K562 (cell line): ENCODE data around the gene OSBPL3. TPM values are rescaled to one million over a fixed set of nuclear protein-coding genes. Genes with fewer than 3 reads are reported as not detected.
"Not testable (repeated sequence)": the region's sequence is repeated elsewhere in the genome, so short reads cannot be mapped to it uniquely, and the experiment has no call there.

ENCODE experiments used
- ATAC-seq: fragments of 200-7000 bp; cut with Tn5 transposase; 3 replicates; pipeline ENCODE4 v1.9.1; 2020; ENCODE audit warnings: moderate library complexity
- BruUV-seq: library from RNA; stranded (reverse); fragments of 400-500 nt; replicated peaks from 2 replicates; lab custom pipeline; 2021; lab: Mats Ljungman, UMichigan
- CTCF ChIA-PET: fragments of 300-600 bp; formaldehyde crosslinking; extraction: SDS; loops from one replicate; lab custom pipeline; 2021; ENCODE audit warnings: low intra/inter-chr PET ratio; lab: Yijun Ruan, JAX
- POLR2A ChIA-PET: fragments of 300-600, 350-650 bp; sonication (Branson Sonifier 250); formaldehyde crosslinking; extraction: SDS; loops from one replicate; lab custom pipeline; 2021; ENCODE audit warnings: antibody characterized with exemption, inconsistent platforms; lab: Yijun Ruan, JAX
- DNase-seq, 4 experiments: peaks; one replicate each; pipeline versions ENCODE4 v3.0.0 to v3.0.0-alpha.2; 2011 to 2018; ENCODE audit warnings: low spot score in 3 of 4, mixed read lengths in 3 of 4; ENCODE audit errors: extremely low read depth in 1 of 4
- FAIRE-seq: peaks from 2 replicates; lab custom pipeline; 2011; peaks lifted over from hg19 to GRCh38; lab: Jason Lieb, UNC
- H2AFZ ChIP-seq: 2 replicates; pipeline ENCODE4 v1.6.0; 2011; ENCODE audit warnings: low read depth, low read length, control low read depth, inconsistent platforms
- H3K27ac ChIP-seq: fragments of 200-600 bp; 3 replicates; pipeline ENCODE4 v1.8.0; 2011; ENCODE audit warnings: low read depth, mild to moderate bottlenecking, control low read depth, inconsistent platforms, low read length, moderate library complexity, mixed read lengths; ENCODE audit errors: extremely low read depth
- H3K27me3 ChIP-seq, 2 experiments: fragments of 300-600 bp in 1 of 2; 2 replicates in 1 of 2; 3 replicates in 1 of 2; pipeline versions ENCODE4 v1.6.0 to v1.8.0; 2011; ENCODE audit warnings: inconsistent platforms in 2 of 2, low read length in 2 of 2, mild to moderate bottlenecking in 1 of 2, mixed read lengths in 1 of 2, moderate library complexity in 1 of 2; ENCODE audit not compliant: control insufficient read depth in 2 of 2, insufficient read depth in 2 of 2
- H3K36me3 ChIP-seq: fragments of 300-600 bp; 3 replicates; pipeline ENCODE4 v1.8.0; 2011; ENCODE audit warnings: mild to moderate bottlenecking, low read length, inconsistent platforms; ENCODE audit not compliant: control insufficient read depth, insufficient read depth
- H3K4me1 ChIP-seq, 2 experiments: fragments of 200-600 bp in 1 of 2; replicated peaks in 1 of 2; 2 replicates in 1 of 2; 3 replicates in 1 of 2; pipeline versions ENCODE4 v1.5.1 to v1.8.0; 2011; ENCODE audit warnings: inconsistent platforms in 2 of 2, low read length in 2 of 2, mild to moderate bottlenecking in 1 of 2, mixed read lengths in 1 of 2, moderate library complexity in 1 of 2; ENCODE audit not compliant: control insufficient read depth in 2 of 2, insufficient read depth in 2 of 2
- H3K4me2 ChIP-seq: 2 replicates; pipeline ENCODE4 v1.6.1; 2011; ENCODE audit warnings: low read length, control low read depth, inconsistent platforms, mixed read lengths; ENCODE audit not compliant: insufficient read depth
- H3K4me3 ChIP-seq: fragments of 200-600 bp; sonication (generic), shearing (Covaris generic); 2 replicates; pipeline ENCODE4 v1.5.1; 2016; ENCODE audit warnings: control low read depth, inconsistent platforms
- H3K79me2 ChIP-seq: fragments of 200-600 bp; 3 replicates; pipeline ENCODE4 v1.8.0; 2011; ENCODE audit warnings: low read length, inconsistent platforms; ENCODE audit not compliant: control insufficient read depth, insufficient read depth
- H3K9ac ChIP-seq, 2 experiments: 2 replicates each; pipeline versions ENCODE4 v1.6.0 to v1.6.1; 2011; ENCODE audit warnings: low read depth in 2 of 2, low read length in 2 of 2, control low read depth in 1 of 2, inconsistent platforms in 1 of 2, mild to moderate bottlenecking in 1 of 2, mixed read lengths in 1 of 2; ENCODE audit not compliant: insufficient read depth in 1 of 2
- H3K9me1 ChIP-seq: one replicate; pipeline ENCODE4 v1.6.0; 2011; ENCODE audit warnings: inconsistent platforms, mild to moderate bottlenecking, low read length, moderate library complexity; ENCODE audit not compliant: control insufficient read depth, insufficient read depth
- H3K9me3 ChIP-seq: replicated peaks from 2 replicates; pipeline ENCODE4 v1.5.1; 2011; ENCODE audit warnings: low read depth, low read length, inconsistent platforms; ENCODE audit not compliant: control insufficient read depth, insufficient read depth
- H4K20me1 ChIP-seq: replicated peaks from 2 replicates; pipeline ENCODE4 v1.6.1; 2011; ENCODE audit warnings: low read length, inconsistent platforms, mixed read lengths; ENCODE audit not compliant: control insufficient read depth, insufficient read depth
- FOXA1 ChIP-seq: fragments of 450-650 bp; IDR thresholded peaks from 2 replicates; pipeline ENCODE4 v1.6.1; 2016; ENCODE audit warnings: mild to moderate bottlenecking, borderline replicate concordance
- MEIS2 ChIP-seq: fragments of 450-650 bp; IDR thresholded peaks from 2 replicates; pipeline ENCODE4 v1.6.1; 2014; ENCODE audit warnings: mild to moderate bottlenecking; ENCODE audit not compliant: partially characterized antibody
- RBM25 ChIP-seq: fragments of 200-400 bp; formaldehyde crosslinking; IDR thresholded peaks from 2 replicates; pipeline ENCODE4 v1.6.1; 2018; ENCODE audit warnings: low read length, low read depth, moderate library complexity; ENCODE audit not compliant: severe bottlenecking
- TCF3 ChIP-seq: sonication (generic); formaldehyde crosslinking; IDR thresholded peaks from 2 replicates; pipeline ENCODE4 v1.4.0; 2020; ENCODE audit warnings: mild to moderate bottlenecking, missing genetic modification reagents
- WGBS: fragments of 100-300 bp; shearing (Covaris generic); methylation state at CpG from one replicate; pipeline ENCODE4 v1.1.6; 2016; ENCODE audit warnings: low coverage, mixed read lengths; ENCODE audit not compliant: insufficient coverage; ENCODE audit errors: missing lambda C conversion rate; 5-methylcytosine and 5-hydroxymethylcytosine counted together
- in situ Hi-C: fragments of 300-500 bp; cut with MboI; formaldehyde crosslinking; loops from 4 replicates; pipeline ENCODE4 v1.15.0; 2018; ENCODE audit warnings: inconsistent platforms, mixed read lengths
- intact Hi-C: fragments of 100-400 bp; cut with micrococcal nuclease; formaldehyde crosslinking; loops from 2 replicates; pipeline ENCODE4 v1.14.2; 2022
- polyA plus RNA-seq, 8 experiments: library from polyadenylated mRNA; depleted of rRNA in 4 of 8; stranded (reverse) in 5 of 8; unstranded in 3 of 8; fragments of >200 nt; fragmentation: Nextera tagmentation in 2 of 8; fragmentation: Illumina TruSeq in 1 of 8; extraction: Ambion mirVana in 2 of 8; extraction: Trizol in 1 of 8; gene quantifications; 2 replicates each; pipeline versions ENCODE4 v1.2.1 to v1.2.3, GENCODE V29; 2011 to 2014; ENCODE audit warnings: inconsistent platforms in 1 of 8, missing spikeins in 1 of 8
- total RNA-seq, 7 experiments: library from RNA; depleted of rRNA in 6 of 7; stranded (reverse); fragments of >200 nt in 6 of 7; fragmentation: Illumina TruSeq in 2 of 7; extraction: Trizol in 2 of 7; gene quantifications; 2 replicates each; pipeline versions ENCODE4 v1.2.1 to v1.2.3, GENCODE V29; 2011 to 2021; ENCODE audit warnings: low replicate concordance in 1 of 7

The OSBPL3 gene
- total and polyA plus RNA-seq, 9 of the 15 experiments (the other 6 are each of a cell fraction or from before 2014, with no cell fraction given) = 4.8 to 37.2 (median 26.5) TPM

DNA sequence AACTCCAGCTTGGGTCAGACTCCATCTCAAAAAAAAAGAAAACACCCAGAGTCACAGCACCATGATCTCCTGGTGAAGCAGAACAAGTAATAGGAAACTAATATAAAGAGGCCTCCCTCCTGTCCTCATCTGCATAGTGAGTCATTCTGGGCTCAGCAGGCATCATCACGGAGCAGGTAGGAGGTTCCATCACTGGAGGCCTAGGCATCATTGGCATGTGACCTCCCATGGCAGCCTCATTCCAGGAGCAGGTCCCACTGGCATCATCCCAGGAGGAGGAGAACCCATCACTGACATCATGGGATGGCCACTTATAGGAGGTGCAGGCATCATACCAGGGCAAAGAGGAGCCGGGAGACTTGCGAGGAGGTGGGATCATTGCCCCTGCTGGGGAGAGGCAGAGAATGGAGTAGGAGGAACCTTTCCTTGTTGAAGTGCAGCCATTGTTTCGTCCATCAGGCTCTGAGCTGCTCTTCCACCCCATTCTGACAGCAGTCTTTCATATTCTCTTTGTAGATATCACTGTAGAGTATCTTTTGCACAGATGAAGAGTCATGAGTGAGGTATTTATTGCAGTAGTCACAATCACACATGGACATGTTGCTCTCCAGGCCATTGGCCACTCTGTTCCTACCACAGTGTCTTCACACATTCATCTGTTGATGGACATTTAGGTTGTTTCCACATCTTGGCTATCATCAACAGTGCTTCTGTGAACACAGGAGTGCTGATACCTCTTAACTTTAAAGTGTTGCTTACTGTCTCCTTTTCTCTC lies 73.8 kb downstream of the OSBPL3 start:
- Histone ChIP-seq H3K27ac (peak overlapping the region; percentile 75; the same call in 2 of the 3 replicates), H3K4me1 (peaks cover 41 to 88% of the 10 kb centered on the region in 2 experiments), H4K20me1 (no peaks in the 10 kb centered on the region), H3K9me3 (no peaks in the 10 kb centered on the region), H3K27me3 (no peaks in the 10 kb centered on the region), H3K9ac (no peak overlapping the region), H3K4me3 (no peak overlapping the region), H2AFZ (no peak overlapping the region), H3K9me1 (peaks cover 5% of the 10 kb centered on the region), H3K79me2 (peaks cover 93% of the 10 kb centered on the region), H3K36me3 (peaks cover 2% of the 10 kb centered on the region; the same call in 1 of the 3 replicates), H3K4me2 (no peak overlapping the region)
- intact Hi-C loops = loop anchor here (5.0 kb wide), 2 partner anchors 71 to 166 kb away; no protein-coding TSS in a partner anchor
- CTCF ChIA-PET = no interaction called here
- FAIRE-seq = no peak
- no TSS peak for BruUV-seq
- ATAC-seq = no peak
- WGBS = 87% methylated on average over 4 of the region's 4 CpGs
- POLR2A ChIA-PET = interaction anchor here (1.4 to 1.9 kb wide), 2 partner anchors 10 to 11 kb away, joined by 4 read pairs; no protein-coding TSS in a partner anchor
- TF ChIP-seq TCF3 (CRISPR knock-in tag) (peak; percentile 15; the same call in 1 of the 2 replicates), MEIS2 (peak; percentile 45), FOXA1 (no peak), RBM25 (peak; percentile 21)
- no peak for DNase-seq
- in situ Hi-C loops = no loop called here

DNA sequence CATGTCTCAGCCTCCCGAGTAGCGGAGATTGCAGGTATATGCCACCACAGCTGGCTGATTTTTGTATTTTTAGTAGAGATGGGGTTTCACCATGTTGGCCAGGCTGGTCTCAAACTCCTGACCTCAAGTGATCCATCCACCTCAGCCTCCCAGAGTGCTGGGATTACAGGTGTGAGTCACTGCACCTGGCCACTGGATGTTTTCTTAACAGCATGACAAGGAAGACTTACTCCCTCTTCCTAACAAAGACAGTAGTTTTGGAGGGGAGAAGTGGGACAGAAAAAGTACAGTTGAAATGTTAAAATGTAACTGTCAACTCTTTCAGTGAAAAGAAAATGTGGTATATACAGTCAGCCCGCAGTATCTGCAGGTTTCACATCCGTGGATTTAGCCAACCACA lies 76.0 kb downstream of the OSBPL3 start:
- H3K79me2 ChIP-seq = peaks cover 89% of the 10 kb centered on the region
- ChIA-PET CTCF (interaction anchor here (0.6 to 0.7 kb wide), 2 partner anchors 163 to 251 kb away, joined by 3 to 4 read pairs; no protein-coding TSS in a partner anchor), POLR2A (interaction anchor here (1.9 kb wide), 1 partner anchor 13 kb away, joined by 4 read pairs; no protein-coding TSS in a partner anchor)
- H2AFZ ChIP-seq, FAIRE-seq, H3K27me3 ChIP-seq, H3K36me3 ChIP-seq, ATAC-seq, H3K9me3 ChIP-seq, H3K27ac ChIP-seq, H4K20me1 ChIP-seq, BruUV-seq, H3K9ac ChIP-seq, H3K9me1 ChIP-seq, H3K4me2 ChIP-seq, intact Hi-C loops, H3K4me3 ChIP-seq, DNase-seq, in situ Hi-C loops: not testable (repeated sequence)
- WGBS = 89% methylated on average over 4 of the region's 4 CpGs
- peaks cover 23 to 76% of the 10 kb centered on the region in 2 experiments for H3K4me1 ChIP-seq
